HepG2 (cell line): ENCODE measurements around the gene OR6T1. TPM values are rescaled to one million over a fixed set of nuclear protein-coding genes. Genes with fewer than 3 reads are reported as not detected.

Experiments
- ATAC-seq: fragments of 200-7000 bp; cut with Tn5 transposase; 3 replicates; pipeline ENCODE4 v1.9.1; 2020; ENCODE audit warnings: mild to moderate bottlenecking, moderate library complexity
- BruUV-seq: library from RNA; stranded (reverse); fragments of 400-500 nt; replicated peaks from 2 replicates; lab custom pipeline; 2021; lab: Mats Ljungman, UMichigan
- CTCF ChIA-PET: fragments of 300-600 bp; formaldehyde crosslinking; extraction: SDS; loops from one replicate; lab custom pipeline; 2021; ENCODE audit warnings: low total read pairs, inconsistent platforms, low intra/inter-chr PET ratio; lab: Yijun Ruan, JAX
- POLR2A ChIA-PET: fragments of 350-600 bp; sonication (Branson Sonifier 250); formaldehyde crosslinking; loops from one replicate; lab custom pipeline; 2020; ENCODE audit warnings: antibody characterized with exemption, inconsistent platforms; lab: Yijun Ruan, JAX
- DNase-seq: peaks from one replicate; pipeline ENCODE4 v3.0.0-alpha.2; 2015; ENCODE audit warnings: low spot score
- FAIRE-seq: peaks from 3 replicates; lab custom pipeline; 2011; peaks lifted over from hg19 to GRCh38; lab: Jason Lieb, UNC
- H2AFZ ChIP-seq: one replicate; pipeline ENCODE4 v1.6.1; 2011; ENCODE audit warnings: low read length, inconsistent platforms
- H3K27ac ChIP-seq: fragments of 300-600 bp; 3 replicates; pipeline ENCODE4 v1.8.0; 2011; ENCODE audit warnings: mixed run types, mild to moderate bottlenecking, mixed read lengths, low read length, inconsistent platforms; ENCODE audit not compliant: insufficient read depth; ENCODE audit errors: extremely low read length
- H3K27me3 ChIP-seq, 2 experiments: fragments of 200-600 bp in 1 of 2; 2 replicates in 1 of 2; 3 replicates in 1 of 2; pipeline versions ENCODE4 v1.6.0 to v1.8.0; 2011; ENCODE audit warnings: low read length in 2 of 2, mild to moderate bottlenecking in 2 of 2, moderate library complexity in 2 of 2, inconsistent platforms in 1 of 2; ENCODE audit not compliant: insufficient read depth in 2 of 2, control insufficient read depth in 1 of 2
- H3K36me3 ChIP-seq, 2 experiments: fragments of 200-600 bp in 1 of 2; replicated peaks in 1 of 2; 2 replicates in 1 of 2; 3 replicates in 1 of 2; pipeline versions ENCODE4 v1.5.1 to v1.8.0; 2011; ENCODE audit warnings: low read length in 2 of 2, inconsistent platforms in 1 of 2; ENCODE audit not compliant: insufficient read depth in 2 of 2, control insufficient read depth in 1 of 2
- H3K4me1 ChIP-seq: 2 replicates; pipeline ENCODE4 v1.5.1; 2012; ENCODE audit warnings: low read length, inconsistent platforms; ENCODE audit not compliant: insufficient read depth
- H3K4me2 ChIP-seq: 2 replicates; pipeline ENCODE4 v1.6.0; 2011; ENCODE audit warnings: low read depth, low read length, inconsistent platforms
- H3K4me3 ChIP-seq, 3 experiments: fragments of 200-600 bp in 1 of 3; sonication (generic), shearing (Covaris generic) in 1 of 3; replicated peaks in 1 of 3; 2 replicates each; pipeline ENCODE4 v1.5.1; 2011 to 2016; ENCODE audit warnings: low read length in 3 of 3, inconsistent platforms in 2 of 3, low read depth in 2 of 3, mild to moderate bottlenecking in 2 of 3, control low read depth in 1 of 3, mixed read lengths in 1 of 3; ENCODE audit not compliant: insufficient read depth in 1 of 3
- H3K79me2 ChIP-seq: one replicate; pipeline ENCODE4 v1.6.1; 2011; ENCODE audit warnings: low read length, inconsistent platforms; ENCODE audit not compliant: insufficient read depth
- H3K9ac ChIP-seq: 2 replicates; pipeline ENCODE4 v1.6.0; 2011; ENCODE audit warnings: mild to moderate bottlenecking, low read depth, low read length, inconsistent platforms; ENCODE audit not compliant: insufficient read depth
- H3K9me3 ChIP-seq: 2 replicates; pipeline ENCODE4 v1.5.1; 2012; ENCODE audit warnings: mild to moderate bottlenecking, low read length
- H4K20me1 ChIP-seq: 2 replicates; pipeline ENCODE4 v1.6.0; 2011; ENCODE audit warnings: inconsistent platforms, mild to moderate bottlenecking, low read length, moderate library complexity; ENCODE audit not compliant: insufficient read depth
- ARNTL ChIP-seq: sonication (generic); formaldehyde crosslinking; IDR thresholded peaks from 2 replicates; pipeline ENCODE4 v1.4.0; 2020; ENCODE audit warnings: mild to moderate bottlenecking, missing genetic modification reagents
- ELF1 ChIP-seq: sonication (generic); formaldehyde crosslinking; IDR thresholded peaks from 2 replicates; pipeline ENCODE4 v1.4.0; 2020; ENCODE audit warnings: missing genetic modification reagents
- MIXL1 ChIP-seq: IDR thresholded peaks from 2 replicates; pipeline ENCODE4 v1.6.1; 2016
- PATZ1 ChIP-seq: sonication (generic); formaldehyde crosslinking; IDR thresholded peaks from 2 replicates; pipeline ENCODE4 v1.4.0; 2020; ENCODE audit warnings: missing genetic modification reagents
- TCF7 ChIP-seq: sonication (generic); IDR thresholded peaks from 2 replicates; pipeline ENCODE4 v1.6.1; 2016; ENCODE audit warnings: antibody characterized with exemption, low read depth
- TEAD2 ChIP-seq: sonication (generic); formaldehyde crosslinking; IDR thresholded peaks from 2 replicates; pipeline ENCODE4 v1.9.0; 2021; ENCODE audit warnings: missing genetic modification reagents
- ZHX1 ChIP-seq: sonication (generic); formaldehyde crosslinking; IDR thresholded peaks from 2 replicates; pipeline ENCODE4 v1.8.1; 2022; ENCODE audit warnings: low read depth, mild to moderate bottlenecking, missing genetic modification reagents
- ZNF101 ChIP-seq: sonication (generic); formaldehyde crosslinking; IDR thresholded peaks from 2 replicates; pipeline ENCODE4 v1.4.0; 2020; ENCODE audit warnings: mild to moderate bottlenecking, low read depth, missing genetic modification reagents, borderline replicate concordance
- ZNF251 ChIP-seq: sonication (generic); formaldehyde crosslinking; IDR thresholded peaks from 2 replicates; pipeline ENCODE4 v1.9.0; 2021; ENCODE audit warnings: mild to moderate bottlenecking, missing genetic modification reagents
- ZNF510 ChIP-seq: sonication (generic); formaldehyde crosslinking; IDR thresholded peaks from 2 replicates; pipeline ENCODE4 v1.4.0; 2020; ENCODE audit warnings: low read depth, mild to moderate bottlenecking, missing genetic modification reagents
- ZNF550 ChIP-seq: sonication (generic); formaldehyde crosslinking; IDR thresholded peaks from 2 replicates; pipeline ENCODE4 v1.4.0; 2020; ENCODE audit warnings: mild to moderate bottlenecking, missing genetic modification reagents, borderline replicate concordance
- ZSCAN20 ChIP-seq: sonication (generic); formaldehyde crosslinking; IDR thresholded peaks from 2 replicates; pipeline ENCODE4 v1.4.0; 2020; ENCODE audit warnings: missing genetic modification reagents, mild to moderate bottlenecking, borderline replicate concordance
- WGBS: methylation state at CpG from one replicate; pipeline ENCODE4 v1.1.6; 2017; ENCODE audit warnings: low lambda C conversion rate; 5-methylcytosine and 5-hydroxymethylcytosine counted together
- in situ Hi-C: cut with HindIII; loops from 2 replicates; pipeline ENCODE4 v1.10.0; 2017; ENCODE audit warnings: low pct_unique_long_range_greater_than_20kb; ENCODE audit not compliant: extremely low pct_ligation_motif_present
- intact Hi-C: fragments of 100-400 bp; cut with micrococcal nuclease; formaldehyde crosslinking; loops from one replicate; pipeline ENCODE4 v1.10.0; 2022; ENCODE audit not compliant: unreplicated experiment
- polyA plus RNA-seq, 8 experiments: library from polyadenylated mRNA; depleted of rRNA in 3 of 8; stranded (reverse) in 7 of 8; unstranded in 1 of 8; fragments of >200 nt; fragmentation: Illumina TruSeq in 4 of 8; extraction: Trizol in 4 of 8; gene quantifications; 2 replicates each; pipeline versions ENCODE4 v1.2.1 to v1.2.3, GENCODE V29; 2011 to 2016; ENCODE audit warnings: low read depth in 4 of 8, missing spikeins in 1 of 8, mixed read lengths in 1 of 8; ENCODE audit not compliant: insufficient read depth in 1 of 8
- total RNA-seq, 5 experiments: library from RNA; depleted of rRNA; stranded (reverse); fragments of >200 nt; fragmentation: Illumina TruSeq; extraction: Trizol; gene quantifications; 2 replicates each; pipeline ENCODE4 v1.2.3, GENCODE V29; 2016; ENCODE audit warnings: low read depth in 1 of 5

OR6T1 gene
- total and polyA plus RNA-seq, 2 of the 13 experiments (the other 11 are each of a cell fraction or from before 2014, with no cell fraction given): not detected

GRCh38 chr11:123901867-123902266, 41.8 kb downstream of the OR6T1 start, which contains the start of gene OR8D4:
Gene OR8D4, plus strand, starts transcription at chr11:123902167. Its CDS starts 4,265 bp downstream, at chr11:123906432.
- no TSS peak for BruUV-seq
- Histone ChIP-seq H3K79me2 (no peaks in the 10 kb centered on the region), H3K27ac (no peak within 1 kb of the TSS), H3K9ac (no peak within 1 kb of the TSS), H3K27me3 (no peaks in the 10 kb centered on the region), H2AFZ (no peak within 1 kb of the TSS), H3K4me1 (no peaks in the 10 kb centered on the region), H3K4me2 (no peak within 1 kb of the TSS), H4K20me1 (no peaks in the 10 kb centered on the region), H3K36me3 (no peaks in the 10 kb centered on the region), H3K4me3 (no peak within 1 kb of the TSS), H3K9me3 (no peaks in the 10 kb centered on the region)
- ChIA-PET POLR2A (no interaction called here), CTCF (no interaction called here)
- ATAC-seq (no peak), DNase-seq (no peak), FAIRE-seq (no peak)
- in situ Hi-C loops (no loop called here), intact Hi-C loops (no loop called here)
- WGBS: 0% methylated on average over 1 of the region's 1 CpG
- TF ChIP-seq ARNTL (CRISPR knock-in tag) (no peak), ZNF550 (CRISPR knock-in tag) (no peak), ZHX1 (no peak), ZNF510 (CRISPR knock-in tag) (no peak), MIXL1 (no peak), TEAD2 (CRISPR knock-in tag) (no peak), ELF1 (CRISPR knock-in tag) (no peak), ZNF251 (CRISPR knock-in tag) (no peak), ZNF101 (CRISPR knock-in tag) (no peak), ZSCAN20 (no peak), TCF7 (no peak), PATZ1 (CRISPR knock-in tag) (no peak)
